NCI-H748 (cell line): Measurements from ENCODE around the gene MS4A3.
"Not testable (repeated sequence)": the region's sequence is repeated elsewhere in the genome, so short reads cannot be mapped to it uniquely, and the experiment has no call there.

Experiments
- DNase-seq: peaks from one replicate; lab custom pipeline; 2025; ENCODE audit not compliant: unreplicated experiment; lab: John Stamatoyannopoulos, UW

Gene MS4A3

GRCh38 chr11:60056349-60056969 lies at the start of gene MS4A3:
TSS of gene MS4A3 (plus strand) at chr11:60056665. CDS start at chr11:60061161, 4,496 bp downstream.
- DNase-seq, result no peak

GRCh38 chr11:60016881-60017280 lies 39.6 kb upstream of the MS4A3 start, which contains the start of gene OOSP4B:
TSS of gene OOSP4B (plus strand) at chr11:60017181.
- no peak for DNase-seq

- no peak for DNase-seq
Measured at GRCh38 chr11:60018058-60018457, 38.4 kb upstream of the MS4A3 start.

GRCh38 chr11:60020376-60020775 lies 36.1 kb upstream of the MS4A3 start:
- not testable (repeated sequence) for DNase-seq

- DNase-seq, result no peak
Measured at GRCh38 chr11:60029015-60029632, 27.3 kb upstream of the MS4A3 start.

GRCh38 chr11:60040109-60040508 lies 16.4 kb upstream of the MS4A3 start, which contains the start of gene OOSP2:
TSS of gene OOSP2 (plus strand) at chr11:60040409. CDS start at chr11:60040460, 51 bp downstream.
- no peak for DNase-seq

GRCh38 chr11:60050422-60050821 lies 6.0 kb upstream of the MS4A3 start:
- not testable (repeated sequence) for DNase-seq

GRCh38 chr11:60050839-60051238 lies 5.6 kb upstream of the MS4A3 start:
- DNase-seq, result not testable (repeated sequence)

GRCh38 chr11:60059052-60059451 lies 2.6 kb downstream of the MS4A3 start:
- DNase-seq, result no peak

GRCh38 chr11:60059521-60060240 lies 3.2 kb downstream of the MS4A3 start:
- no peak for DNase-seq

GRCh38 chr11:60064111-60064510 lies 7.6 kb downstream of the MS4A3 start:
- no peak for DNase-seq

GRCh38 chr11:60065801-60066200 lies 9.3 kb downstream of the MS4A3 start:
- DNase-seq, result no peak

- no peak for DNase-seq
Measured at GRCh38 chr11:60069450-60069849, 13.0 kb downstream of the MS4A3 start.

GRCh38 chr11:60071644-60072043 lies 15.2 kb downstream of the MS4A3 start:
- DNase-seq, result not testable (repeated sequence)

- no peak for DNase-seq
Measured at GRCh38 chr11:60077216-60077817, 20.9 kb downstream of the MS4A3 start.

GRCh38 chr11:60077981-60078380 lies 21.5 kb downstream of the MS4A3 start:
- no peak for DNase-seq

GRCh38 chr11:60078745-60079144 lies 22.3 kb downstream of the MS4A3 start:
- no peak for DNase-seq

GRCh38 chr11:60080535-60080934 lies 24.1 kb downstream of the MS4A3 start:
- DNase-seq, result no peak

GRCh38 chr11:60084631-60085273 lies 28.3 kb downstream of the MS4A3 start:
- no peak for DNase-seq

- no peak for DNase-seq
Measured at GRCh38 chr11:60085909-60086308, 29.4 kb downstream of the MS4A3 start.

GRCh38 chr11:60087239-60087638 lies 30.8 kb downstream of the MS4A3 start:
- no peak for DNase-seq
